A549 (cell line): ENCODE data around the gene ANO6.

ENCODE experiments used
- GATA3 ChIP-seq: IDR thresholded peaks from 2 replicates; pipeline ENCODE4 v1.6.1; 2012; ENCODE audit warnings: borderline replicate concordance
- NFE2L2 ChIP-seq: fragments of 150-350 bp; conservative IDR thresholded peaks from 2 replicates; pipeline ENCODE4 v1.6.1; 2014; ENCODE audit warnings: low read length

- TF ChIP-seq GATA3 (no peak), NFE2L2 (no peak)
Measured at GRCh38 chr12:45290216-45290605, 74.3 kb downstream of the ANO6 start.
